Tongue (tissue), 2 donors: ENCODE data around the gene CLDN9. TPM values are rescaled to one million over a fixed set of nuclear protein-coding genes. Genes with fewer than 3 reads are reported as not detected.

Source experiments
- DNase-seq: peaks from one replicate; pipeline ENCODE4 v3.0.0-alpha.2; 2015
- total RNA-seq: library from RNA; depleted of rRNA; stranded (reverse); fragments of >200 nt; gene quantifications from one replicate; pipeline ENCODE4 v1.2.3, GENCODE V29; 2014

The CLDN9 gene
- total RNA-seq, 1 donor from 2014 or later: not detected

DNA sequence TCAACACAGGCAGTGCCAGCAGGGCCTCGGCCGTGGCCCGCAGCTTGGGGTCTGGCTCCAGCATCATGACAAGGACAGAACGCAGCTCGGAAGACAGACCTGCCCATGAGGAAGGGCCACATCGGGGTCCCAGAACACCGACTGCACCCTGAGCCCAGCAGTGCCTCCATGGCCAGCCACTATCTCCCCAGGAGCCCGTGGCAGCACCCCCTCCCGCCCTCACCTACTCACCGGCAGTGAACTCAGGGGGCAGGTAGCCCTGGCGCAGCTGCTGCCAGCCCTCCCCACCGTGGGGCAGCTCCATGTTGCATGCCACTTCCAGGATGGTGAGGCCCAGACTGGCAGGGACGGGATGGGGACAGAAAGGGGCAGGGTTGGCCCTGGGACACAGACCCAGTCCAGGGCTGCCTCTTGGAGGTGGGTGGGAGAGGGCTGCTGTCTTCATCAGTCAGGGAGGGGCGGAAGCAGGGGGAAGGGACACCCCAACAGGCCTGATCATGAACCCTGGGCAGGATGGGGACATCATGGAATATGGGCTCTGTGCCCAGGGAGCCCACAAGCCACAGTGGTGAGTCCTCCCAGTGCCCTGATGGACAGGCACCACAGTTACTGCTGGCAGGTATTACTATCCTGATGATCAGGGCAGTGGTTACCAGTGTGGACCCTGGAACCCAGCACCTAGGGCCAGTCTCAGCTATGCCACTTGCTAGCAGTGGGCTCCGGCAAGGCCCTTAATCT, 38.2 kb upstream of the CLDN9 start:
- DNase-seq: no peak

DNA sequence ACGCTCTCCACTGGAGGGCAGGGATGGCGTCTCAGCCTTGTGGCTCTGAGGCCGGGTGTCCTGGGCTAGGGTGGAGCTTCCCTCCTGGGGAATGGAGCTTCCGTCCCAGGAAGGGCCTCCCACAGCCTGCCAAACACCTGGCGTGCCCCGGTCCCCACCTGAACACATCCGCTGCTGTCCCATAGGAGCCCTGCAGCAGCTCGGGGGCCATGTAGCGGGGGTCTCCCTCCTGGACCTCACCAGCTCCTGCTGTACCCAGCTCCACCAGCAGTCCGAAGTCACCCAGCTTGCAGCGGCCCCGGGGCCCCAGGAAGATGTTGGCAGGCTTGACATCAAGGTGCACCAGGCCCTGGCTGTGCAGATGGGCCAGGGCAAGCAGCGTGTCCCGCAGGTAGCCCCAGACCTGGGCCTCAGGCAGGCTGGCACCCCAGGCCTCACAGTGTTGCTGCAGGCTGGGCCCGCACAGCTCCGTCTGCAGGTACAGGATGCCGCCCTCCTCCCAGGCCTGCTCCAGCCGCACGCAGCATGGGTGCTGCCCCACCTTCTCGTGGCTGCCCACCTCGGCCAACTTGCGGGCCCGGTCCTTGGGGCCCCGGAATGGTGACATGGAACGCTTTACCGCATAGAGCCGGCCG, 37.4 kb upstream of the CLDN9 start:
- DNase-seq: no peak

DNA sequence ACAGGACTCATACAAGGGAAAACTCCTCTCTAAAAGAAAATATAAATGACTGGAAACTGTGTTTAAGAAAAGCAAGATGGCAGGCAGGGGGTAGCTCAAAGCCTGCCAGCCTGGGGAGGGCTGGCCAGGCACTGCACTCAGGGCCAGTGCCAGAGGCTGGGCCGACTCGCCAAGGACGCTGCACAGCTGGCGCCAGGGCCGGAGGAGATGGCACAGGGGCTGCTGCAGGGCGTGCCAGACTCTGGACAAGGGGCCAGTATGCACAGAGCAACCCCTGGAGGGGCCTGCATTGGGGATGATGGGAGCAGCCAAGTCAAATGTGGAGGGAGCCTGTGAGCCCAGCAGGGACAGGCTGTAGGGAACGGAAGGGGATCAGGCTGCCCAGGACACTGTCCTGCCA, 36.5 kb upstream of the CLDN9 start:
- no peak for DNase-seq

DNA sequence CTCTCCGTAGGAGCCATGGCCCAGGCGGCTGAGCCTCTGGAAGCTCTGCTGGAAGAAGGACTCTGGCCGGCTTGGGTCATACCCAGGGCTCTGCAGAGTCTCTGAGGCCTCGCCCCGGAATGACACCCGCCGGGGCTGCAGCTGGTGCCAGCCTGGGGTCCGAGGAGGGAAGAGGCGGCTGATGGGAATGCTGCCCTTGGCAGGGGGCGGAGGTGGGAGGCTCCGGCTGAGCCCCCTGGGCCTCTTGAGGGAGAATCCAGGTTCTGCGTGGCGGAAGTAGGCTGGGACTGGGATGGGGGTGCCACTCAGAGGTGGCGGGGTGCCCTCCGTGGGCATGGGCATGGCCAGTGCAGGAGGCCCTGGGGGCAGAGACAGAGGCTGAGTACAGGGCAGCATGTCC, 36.0 kb upstream of the CLDN9 start:
- DNase-seq: no peak

DNA sequence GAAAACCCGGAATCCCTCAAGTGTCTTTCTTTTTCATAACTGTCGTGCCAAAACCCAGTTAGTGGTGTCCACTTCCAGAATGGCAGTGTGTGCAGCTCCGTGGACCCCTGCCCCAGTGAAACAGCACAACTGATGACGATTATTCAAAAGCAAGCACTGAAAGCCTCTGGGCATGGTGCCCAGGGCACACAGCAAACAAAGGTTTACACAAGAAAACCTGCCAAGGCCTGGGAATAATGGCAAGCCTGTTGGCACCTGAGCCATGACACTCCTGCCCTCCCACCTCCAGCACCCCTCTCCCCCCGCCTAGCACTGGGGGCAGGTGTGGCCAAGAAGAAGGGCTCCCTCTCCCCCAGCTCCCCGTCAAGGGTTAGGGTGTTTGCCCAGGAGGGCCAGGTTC, 35.3 kb upstream of the CLDN9 start:
- DNase-seq: no peak

DNA sequence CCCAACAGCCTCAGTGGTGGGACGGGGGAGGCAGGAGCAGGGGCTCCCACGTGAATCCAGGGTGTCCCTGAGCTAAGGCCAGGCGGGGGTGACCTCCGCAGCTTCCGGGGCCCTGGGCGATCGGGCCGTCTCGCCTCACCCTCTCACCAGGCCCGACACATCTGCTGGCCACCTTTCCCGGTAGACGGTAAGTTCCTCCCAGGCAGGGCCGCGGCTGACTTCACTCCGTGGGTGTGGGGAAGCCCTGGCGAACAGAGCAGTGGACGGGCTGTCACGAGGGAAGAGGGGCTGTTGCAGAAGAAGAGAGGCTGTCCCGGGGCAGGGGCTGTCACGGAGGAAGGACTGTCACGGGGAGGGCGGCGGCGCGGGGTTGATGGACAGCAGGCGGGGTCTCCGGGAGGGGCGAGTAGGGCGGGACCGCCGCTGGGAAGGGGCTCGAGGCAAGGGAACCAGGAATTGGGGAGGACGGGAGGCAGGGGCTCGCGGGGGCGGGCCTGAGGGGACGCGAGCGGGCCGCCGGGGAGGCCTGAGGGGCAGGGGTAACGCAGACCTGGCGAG, 33.0 kb upstream of the CLDN9 start:
- no peak for DNase-seq

DNA sequence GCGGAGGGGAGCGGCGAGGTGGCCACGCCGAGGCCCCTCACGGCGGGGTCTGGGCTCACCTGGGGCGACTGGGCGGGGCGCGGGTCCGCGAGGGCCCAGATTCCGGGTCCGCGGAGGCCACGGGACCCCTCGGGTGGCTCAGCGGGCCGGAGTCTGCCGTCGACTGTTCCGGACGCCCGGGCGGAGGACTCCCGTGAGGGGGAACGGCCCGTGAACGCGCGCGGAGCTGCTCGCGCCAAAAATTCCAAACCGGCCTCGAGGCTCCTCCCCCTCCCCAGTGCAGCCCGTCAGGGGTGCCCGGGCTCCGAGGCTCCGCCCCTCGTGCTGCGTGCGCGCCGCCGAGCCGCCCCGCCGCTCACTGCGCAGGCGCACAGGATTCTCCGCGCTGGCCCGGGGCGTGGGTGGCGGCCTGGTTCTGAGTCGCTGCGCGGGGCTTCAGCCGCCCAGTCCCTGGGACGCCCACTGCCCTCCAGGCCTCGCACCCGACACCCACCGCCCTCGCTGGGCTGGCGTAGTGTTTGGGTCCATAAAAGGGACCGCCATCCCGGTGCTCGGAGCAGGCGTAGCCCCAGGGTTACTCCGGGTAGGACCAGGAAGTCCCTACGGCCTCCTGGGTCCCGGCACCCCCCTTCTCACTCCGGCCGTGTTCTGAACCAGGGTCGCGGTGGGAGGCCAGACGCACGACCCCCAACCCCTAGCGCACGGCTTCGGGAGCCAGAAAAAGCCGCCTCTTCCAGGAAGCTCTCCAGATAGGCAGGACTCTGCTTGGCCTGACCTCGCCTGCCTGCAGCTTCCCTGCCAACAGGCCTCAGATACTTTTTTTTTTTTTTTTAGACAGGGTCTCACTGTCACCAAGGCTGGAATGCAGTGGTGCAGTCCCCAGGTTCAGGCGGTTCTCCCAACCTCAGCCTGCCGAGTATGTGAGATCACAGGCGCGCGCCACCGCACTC, 32.2 kb upstream of the CLDN9 start, which contains the start of gene PKMYT1:
TSS of gene PKMYT1 (minus strand) at position 220 of the 950 bp plus-strand sequence. CDS start 789 bp downstream, outside the sequence.
- peak; percentile 97 for DNase-seq

DNA sequence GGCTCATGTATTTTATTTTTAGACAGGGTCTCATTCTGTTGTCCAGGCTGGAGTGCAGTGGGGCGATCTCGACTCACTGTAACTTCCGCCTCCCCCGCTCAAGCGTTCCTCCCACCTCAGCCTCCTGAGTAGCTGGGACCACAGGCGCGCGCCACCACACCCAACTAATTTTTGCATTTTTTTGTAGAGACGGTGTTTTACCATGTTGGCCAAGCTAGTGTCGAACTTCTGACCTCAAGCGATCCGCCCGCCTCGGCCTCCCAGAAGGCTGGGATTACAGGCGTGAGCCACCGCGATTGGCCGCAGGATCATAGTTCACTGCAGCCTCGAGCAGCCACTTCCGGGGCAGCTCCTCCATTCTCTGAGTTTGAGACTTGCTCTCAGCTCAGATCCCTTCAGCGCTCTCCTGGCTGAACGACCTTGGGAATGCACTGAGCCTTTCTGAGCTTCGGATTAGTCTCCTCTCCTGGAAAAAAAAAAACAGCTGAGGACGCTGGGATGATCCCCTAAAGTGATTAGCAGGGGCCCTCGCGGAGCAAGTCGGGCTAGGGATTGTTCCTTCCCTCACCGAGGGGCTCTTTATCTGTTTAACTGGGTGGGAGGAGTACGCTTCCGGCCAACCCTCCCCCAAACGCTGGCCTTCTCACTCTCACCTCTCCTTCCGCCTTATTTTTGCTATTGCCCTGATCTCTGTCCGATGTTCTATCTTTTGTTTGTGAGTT, 31.4 kb upstream of the CLDN9 start:
- DNase-seq: no peak

DNA sequence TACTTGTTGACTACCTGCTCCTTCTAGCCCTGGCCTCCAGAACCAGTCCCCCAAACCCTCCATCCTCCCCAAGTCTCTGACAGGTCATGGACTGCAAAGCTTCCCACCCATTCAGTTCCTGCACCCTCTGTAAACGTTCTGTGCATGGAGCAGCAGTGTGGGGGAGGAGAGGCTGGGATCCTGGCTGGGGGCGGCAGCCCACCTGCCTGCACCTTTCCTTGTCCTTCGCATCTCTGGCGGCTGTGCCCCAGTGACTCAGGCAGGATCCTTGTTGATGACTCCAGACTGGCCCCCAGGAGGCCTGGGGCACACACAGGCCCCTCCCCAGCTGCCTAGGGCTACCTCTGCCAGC, 30.8 kb upstream of the CLDN9 start:
- DNase-seq: no peak

DNA sequence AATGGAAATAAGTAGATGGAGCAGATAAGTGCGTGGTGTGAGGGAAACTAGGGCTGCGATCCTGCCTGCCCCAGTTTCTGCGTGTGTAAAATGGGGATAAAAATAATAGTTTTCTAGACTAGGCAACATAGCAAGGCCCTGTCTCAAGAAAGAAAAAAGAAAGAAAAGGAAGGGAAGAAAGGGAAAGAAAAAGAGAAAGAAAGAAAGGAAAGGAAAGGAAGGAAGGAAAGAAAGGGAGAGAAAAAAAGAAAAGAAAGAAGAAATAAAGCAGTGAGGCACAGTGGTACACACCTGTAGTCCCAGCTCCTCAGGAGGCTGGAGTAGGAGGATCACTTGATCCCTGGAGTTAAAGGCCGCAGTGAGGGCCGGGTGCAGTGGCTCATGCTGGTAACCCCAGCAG, 30.3 kb upstream of the CLDN9 start:
- no peak for DNase-seq

DNA sequence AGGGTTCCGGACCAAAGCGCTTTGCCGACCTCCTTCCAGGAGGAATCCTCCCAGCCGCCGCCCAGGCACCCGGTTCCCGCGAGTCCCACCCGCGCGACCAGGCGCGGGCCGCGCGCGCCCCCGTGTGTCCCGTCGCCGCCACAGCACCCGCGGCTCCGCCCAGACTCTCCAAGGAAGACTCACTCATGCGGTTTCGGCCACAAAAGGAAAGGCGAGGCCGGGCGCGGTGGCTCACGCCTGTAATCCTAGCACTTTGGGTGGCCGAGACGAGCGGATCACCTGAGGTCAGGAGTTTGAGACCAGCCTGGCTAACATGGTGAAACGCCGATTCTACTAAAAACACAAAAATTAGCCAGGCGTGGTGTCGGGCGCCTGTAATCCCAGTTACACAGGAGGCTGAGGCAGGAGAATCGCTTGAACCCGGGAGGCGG, 29.0 kb upstream of the CLDN9 start:
- DNase-seq: peak; percentile 85

DNA sequence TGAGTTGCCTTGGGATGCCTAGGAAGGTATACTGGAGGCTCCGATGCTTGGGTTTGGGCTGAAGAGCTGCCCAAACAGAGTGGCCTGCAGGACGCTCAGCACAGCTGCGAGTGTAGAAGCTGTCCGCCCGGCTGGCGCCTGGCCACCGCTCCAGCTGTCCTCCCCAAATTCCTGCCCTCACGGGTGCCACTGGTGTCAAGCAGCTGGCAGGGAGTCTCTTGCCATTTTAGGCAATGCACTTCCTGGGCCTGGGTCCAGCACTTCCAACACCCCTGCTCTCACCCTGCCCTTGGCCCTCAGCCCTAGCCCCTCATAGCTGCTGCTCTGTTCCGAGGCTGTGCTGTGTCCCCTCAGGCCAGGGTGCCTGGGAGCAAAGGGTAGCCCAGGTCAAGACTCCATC, 27.3 kb upstream of the CLDN9 start:
- DNase-seq: peak; percentile 96

DNA sequence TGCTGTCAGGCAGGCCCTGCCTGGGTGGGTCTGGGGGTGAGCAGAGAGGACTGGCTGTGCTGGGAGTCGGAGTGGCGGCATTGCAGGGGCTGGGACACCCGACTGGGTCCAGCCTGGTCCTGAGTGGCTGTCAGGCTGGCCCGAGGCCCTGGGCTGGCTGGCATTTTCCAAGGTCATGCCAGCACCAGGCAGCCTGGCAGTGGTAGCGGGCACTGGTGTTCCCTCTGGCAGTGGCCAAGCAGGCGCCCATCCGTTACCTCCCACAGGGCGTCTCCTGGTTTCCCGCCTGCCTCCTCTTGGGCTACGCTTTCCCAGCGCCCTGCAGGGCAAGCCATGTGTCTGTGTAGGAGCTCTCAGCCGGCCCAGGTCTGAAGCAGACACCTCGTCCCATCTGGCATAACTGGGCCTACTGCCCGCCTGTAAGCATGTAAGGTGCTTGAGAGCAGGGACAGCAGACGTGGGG, 26.8 kb upstream of the CLDN9 start:
- peak; percentile 51 for DNase-seq

DNA sequence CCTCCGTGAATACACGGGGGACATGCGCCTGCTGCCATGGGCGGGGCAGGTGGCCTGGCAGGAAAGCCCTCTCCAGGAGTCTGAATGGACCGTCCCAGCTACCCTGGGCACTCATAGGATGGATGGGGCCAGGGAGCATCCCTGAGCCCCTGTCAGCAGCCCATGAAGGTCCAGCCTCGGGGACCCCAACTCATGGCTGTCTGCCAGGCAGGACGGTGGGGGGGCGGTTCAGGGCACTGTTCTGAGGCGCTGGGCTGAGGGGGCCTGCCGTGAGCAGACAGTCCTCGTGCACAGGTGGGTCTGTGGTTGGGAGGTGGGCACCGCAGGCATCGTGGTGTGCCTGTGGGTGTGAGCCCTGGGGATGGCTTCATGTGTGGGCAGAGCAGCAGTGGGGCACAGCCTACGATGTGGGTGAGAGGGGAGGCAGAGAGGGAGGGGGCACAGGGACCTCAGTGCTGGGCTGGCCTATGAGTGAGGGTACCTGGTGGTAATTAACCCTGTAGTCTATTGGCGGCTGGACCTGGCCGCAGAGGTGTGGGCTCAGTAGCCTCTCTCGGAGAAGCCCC, 26.0 kb upstream of the CLDN9 start:
- no peak for DNase-seq

DNA sequence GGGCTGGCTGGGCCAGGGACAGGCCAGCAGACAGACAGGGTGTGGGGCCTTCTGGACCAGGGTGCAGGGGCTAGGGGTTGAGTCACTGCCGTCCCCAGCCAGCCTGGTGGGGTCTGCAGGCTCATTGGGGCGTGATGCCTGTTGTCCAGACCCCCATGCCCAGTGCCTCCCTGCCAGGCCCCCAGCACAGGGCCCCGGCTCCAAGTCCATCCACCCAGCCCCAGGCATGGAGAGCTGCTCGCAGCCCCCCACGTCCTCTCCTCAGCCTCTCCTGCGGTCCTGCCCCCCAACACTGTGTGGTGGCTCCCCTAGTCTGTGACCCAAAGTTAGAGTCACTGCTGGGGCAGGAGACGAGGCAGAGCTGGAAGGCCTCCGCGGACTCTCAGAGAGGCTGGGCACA, 25.4 kb upstream of the CLDN9 start:
- no peak for DNase-seq

DNA sequence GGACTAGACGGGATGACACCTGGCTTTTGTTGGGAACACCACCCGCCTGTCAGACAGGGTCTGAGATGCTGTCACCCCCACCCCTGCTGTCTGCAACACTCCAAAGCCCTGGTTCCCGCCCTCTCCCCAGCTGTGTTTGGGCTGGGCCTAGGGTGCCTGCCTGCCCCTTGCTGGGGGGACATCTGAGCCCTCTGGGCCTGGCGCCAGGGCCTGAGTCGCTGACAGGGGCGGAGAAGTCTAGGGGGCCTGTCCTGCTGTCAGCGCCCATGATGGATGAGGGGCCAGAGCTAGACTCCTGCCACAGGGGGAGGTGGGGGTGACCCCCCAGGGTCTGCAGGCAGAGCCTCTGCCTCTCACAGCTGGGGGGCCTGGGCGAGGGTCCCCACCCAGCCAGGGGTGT, 24.9 kb upstream of the CLDN9 start:
- DNase-seq: peak; percentile 96

DNA sequence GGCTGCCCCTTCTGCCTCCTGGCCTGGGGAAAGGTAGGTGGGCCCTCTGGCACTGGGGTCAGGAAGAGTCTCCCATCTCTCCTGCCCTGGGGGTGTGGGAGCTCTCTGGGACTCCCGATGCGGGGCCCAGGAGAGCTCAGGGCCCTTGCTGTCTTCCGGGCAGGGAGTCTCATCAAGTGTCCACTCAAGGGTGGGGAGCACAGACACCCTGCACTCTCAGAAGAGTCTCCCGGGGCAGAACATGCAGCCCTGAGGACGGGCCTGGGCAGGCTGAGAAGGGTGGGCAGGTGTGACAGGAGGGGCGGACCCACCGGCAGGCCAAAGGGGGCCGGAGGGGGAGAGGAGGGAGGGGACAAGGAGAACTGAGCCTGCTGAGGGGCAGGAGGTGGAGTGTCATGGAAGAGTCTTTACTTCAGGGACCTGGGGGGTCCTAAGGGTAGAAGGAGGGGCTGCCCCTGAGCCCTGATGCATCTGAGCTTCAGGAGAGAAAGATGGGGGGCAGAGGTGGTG, 24.1 kb upstream of the CLDN9 start:
- no peak for DNase-seq

DNA sequence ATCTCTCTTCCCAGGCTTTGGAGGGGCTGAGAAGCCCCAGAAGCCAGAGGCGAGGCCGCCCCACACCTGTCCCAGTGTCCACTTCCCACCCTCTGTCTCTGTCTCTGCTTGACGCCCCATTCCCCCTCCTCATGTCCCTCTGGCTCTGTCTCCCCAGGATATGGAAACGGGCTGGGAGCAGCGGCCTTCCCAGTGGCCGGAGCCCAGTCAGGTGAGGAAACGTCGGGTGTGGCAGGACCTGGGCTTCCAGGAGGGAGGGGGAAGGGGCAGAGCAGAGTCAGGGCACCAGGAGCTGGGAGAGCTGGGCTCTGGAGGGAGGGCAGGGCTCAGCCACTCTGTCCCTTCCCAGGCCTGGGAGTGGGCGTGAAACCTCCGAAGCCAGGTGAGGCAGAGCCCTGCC, 21.8 kb upstream of the CLDN9 start:
- no peak for DNase-seq

DNA sequence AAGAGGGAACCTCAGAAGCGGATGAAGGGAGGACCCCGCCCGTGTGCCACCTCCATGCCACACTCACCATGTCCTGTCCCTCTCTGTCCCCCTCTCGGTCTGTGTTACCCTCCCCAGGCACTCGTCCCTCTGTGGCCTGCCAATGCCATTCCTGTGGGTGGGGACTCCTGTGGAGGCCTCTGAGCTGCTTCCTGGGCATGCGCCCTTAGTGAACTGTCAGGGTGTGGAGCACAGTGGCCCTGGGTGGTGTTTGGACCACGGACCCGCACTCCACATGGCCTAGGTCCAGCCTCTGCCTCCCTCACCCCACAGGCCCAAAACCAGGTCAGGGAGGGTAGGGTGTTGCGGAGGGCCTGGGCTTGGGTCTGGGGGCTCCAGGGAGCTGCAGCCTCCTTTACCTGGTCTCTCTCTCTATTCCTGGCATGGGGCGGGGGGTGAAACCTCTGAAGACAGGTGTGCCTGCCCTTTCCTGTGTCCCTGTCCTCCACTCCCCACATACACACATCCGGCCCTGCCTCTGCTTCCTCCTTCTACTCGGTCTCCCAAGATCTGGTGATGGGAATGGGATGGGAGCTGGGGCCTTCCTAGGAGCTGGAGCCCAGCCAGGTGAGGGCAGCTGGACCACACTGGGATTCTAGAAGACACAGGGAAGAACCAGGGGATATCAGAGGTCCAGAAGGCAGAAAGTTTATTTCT, 21.0 kb upstream of the CLDN9 start:
- DNase-seq: no peak

DNA sequence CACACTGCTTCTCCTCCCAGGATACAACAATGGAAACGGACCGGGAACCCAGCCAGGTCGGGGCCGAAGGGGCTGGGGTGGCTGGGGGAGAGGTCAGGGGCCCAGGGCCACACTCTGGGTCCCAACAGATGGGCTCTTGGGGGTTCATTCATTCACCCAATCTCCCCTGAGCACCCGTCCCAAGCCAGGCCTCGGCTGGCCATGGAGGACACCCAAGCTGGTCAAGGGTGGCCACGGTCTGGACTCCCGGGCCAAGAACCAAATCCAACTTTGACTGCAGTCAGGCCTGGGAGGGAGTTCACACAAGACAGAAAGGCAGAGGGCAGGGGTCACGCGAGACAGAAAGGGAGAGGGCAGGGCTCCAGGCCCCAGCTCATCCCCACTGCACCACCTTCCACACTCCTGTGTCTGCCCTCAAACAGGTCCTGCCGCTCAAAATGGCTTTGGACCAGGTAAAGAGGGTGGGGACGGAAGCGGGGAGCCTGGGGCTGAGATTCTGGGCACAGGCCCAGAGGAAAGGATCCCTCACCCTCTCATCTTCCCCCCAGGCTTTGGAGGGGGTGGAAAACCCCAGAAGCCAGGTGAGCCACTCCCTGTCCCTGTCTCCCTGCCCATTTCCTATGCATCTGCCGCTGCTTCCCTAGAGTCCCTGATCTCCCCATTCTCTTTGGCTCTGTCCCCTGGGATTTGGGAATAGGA, 20.2 kb upstream of the CLDN9 start:
- DNase-seq: no peak
